ENCODE data around the gene OR9A4. TPM values are rescaled to one million over a fixed set of nuclear protein-coding genes. Genes with fewer than 3 reads are reported as not detected.

The OR9A4 gene
- not detected for total RNA-seq

GRCh38 chr7:141916099-141916498 lies at the start of gene OR9A4:
Gene OR9A4, plus strand, starts transcription at chr7:141916399. Its CDS starts 2,477 bp downstream, at chr7:141918876.
- ATAC-seq (no peak), DNase-seq (no peak)
- Histone ChIP-seq H3K4me3 (no peak within 1 kb of the TSS), H3K27me3 (no peaks in the 10 kb centered on the region), H3K36me3 (no peaks in the 10 kb centered on the region), H3K9me3 (no peaks in the 10 kb centered on the region), H3K4me1 (no peaks in the 10 kb centered on the region), H3K27ac (no peak within 1 kb of the TSS)
- intact Hi-C loops (cut with DNase I; ENCODE audit: low total_unique reads) (no loop called here), in situ Hi-C loops (cut with MboI; ENCODE audit: low sequenced_read_pairs in 4 of 4) (no loop called here)
- no peak for TF ChIP-seq POLR2A (IDR thresholded peaks at IDR 0.05)
- no peak for TF ChIP-seq CTCF (IDR thresholded peaks at IDR 0.05 in 4 of 5, conservative IDR thresholded peaks at IDR 0.05 in 1 of 5)

GRCh38 chr7:141866974-141867373 lies 49.2 kb upstream of the OR9A4 start:
- Histone ChIP-seq H3K4me3 (no peak overlapping the region), H3K36me3 (no peaks in the 10 kb centered on the region), H3K4me1 (no peaks in the 10 kb centered on the region), H3K27ac (no peak overlapping the region), H3K9me3 (peaks cover 0 to 4% (median 0%) of the 10 kb centered on the region in 3 donors), H3K27me3 (no peaks in the 10 kb centered on the region)
- TF ChIP-seq CTCF (IDR thresholded peaks at IDR 0.05 in 4 of 5, conservative IDR thresholded peaks at IDR 0.05 in 1 of 5) (no peak), POLR2A (IDR thresholded peaks at IDR 0.05) (no peak)
- DNase-seq (no peak), ATAC-seq (no peak)
- in situ Hi-C loops (cut with MboI; ENCODE audit: low sequenced_read_pairs in 4 of 4): no loop called here
- intact Hi-C loops (cut with DNase I; ENCODE audit: low total_unique reads): no loop called here

- Histone ChIP-seq H3K4me3 (no peak overlapping the region), H3K9me3 (peaks cover 0 to 4% (median 0%) of the 10 kb centered on the region in 3 donors), H3K27ac (no peak overlapping the region), H3K27me3 (no peaks in the 10 kb centered on the region), H3K36me3 (no peaks in the 10 kb centered on the region), H3K4me1 (no peaks in the 10 kb centered on the region)
- ATAC-seq (no peak), DNase-seq (no peak)
- TF ChIP-seq CTCF (IDR thresholded peaks at IDR 0.05 in 4 of 5, conservative IDR thresholded peaks at IDR 0.05 in 1 of 5) (no peak), POLR2A (IDR thresholded peaks at IDR 0.05) (no peak)
- intact Hi-C loops (cut with DNase I; ENCODE audit: low total_unique reads) (no loop called here), in situ Hi-C loops (cut with MboI; ENCODE audit: low sequenced_read_pairs in 4 of 4) (no loop called here)
Observed at GRCh38 chr7:141872931-141873330, 43.3 kb upstream of the OR9A4 start.

- intact Hi-C loops (cut with DNase I; ENCODE audit: low total_unique reads): no loop called here
- Histone ChIP-seq H3K27ac (no peak overlapping the region), H3K4me1 (no peaks in the 10 kb centered on the region), H3K4me3 (no peak overlapping the region), H3K27me3 (no peaks in the 10 kb centered on the region), H3K36me3 (no peaks in the 10 kb centered on the region), H3K9me3 (peaks cover 0 to 4% (median 0%) of the 10 kb centered on the region in 3 donors)
- ATAC-seq (no peak), DNase-seq (no peak)
- no peak for TF ChIP-seq CTCF (IDR thresholded peaks at IDR 0.05 in 4 of 5, conservative IDR thresholded peaks at IDR 0.05 in 1 of 5)
- no peak for TF ChIP-seq POLR2A (IDR thresholded peaks at IDR 0.05)
- in situ Hi-C loops (cut with MboI; ENCODE audit: low sequenced_read_pairs in 4 of 4): no loop called here
Observed at GRCh38 chr7:141874787-141875186, 41.4 kb upstream of the OR9A4 start.

GRCh38 chr7:141875453-141875852 lies 40.7 kb upstream of the OR9A4 start:
- Histone ChIP-seq H3K9me3 (peaks cover 0 to 2% (median 0%) of the 10 kb centered on the region in 3 donors), H3K27ac (no peak overlapping the region), H3K4me3 (no peak overlapping the region), H3K4me1 (no peaks in the 10 kb centered on the region), H3K36me3 (no peaks in the 10 kb centered on the region), H3K27me3 (no peaks in the 10 kb centered on the region)
- TF ChIP-seq POLR2A (IDR thresholded peaks at IDR 0.05) (no peak), CTCF (IDR thresholded peaks at IDR 0.05 in 4 of 5, conservative IDR thresholded peaks at IDR 0.05 in 1 of 5) (no peak)
- DNase-seq (no peak), ATAC-seq (no peak)
- in situ Hi-C loops (cut with MboI; ENCODE audit: low sequenced_read_pairs in 4 of 4): no loop called here
- intact Hi-C loops (cut with DNase I; ENCODE audit: low total_unique reads): no loop called here

Measured in gastrocnemius medialis (tissue), 4 donors.